NOMO-1 treated with DMSO at 0.1 percent for 48 hours (cell line): ENCODE data around the gene ERMN.
"Not testable (repeated sequence)": the region's sequence is repeated elsewhere in the genome, so short reads cannot be mapped to it uniquely, and the experiment has no call there.

Source experiments
- DNase-seq: peaks from one replicate; lab custom pipeline; 2025; ENCODE audit not compliant: unreplicated experiment; lab: John Stamatoyannopoulos, UW

ERMN gene

GRCh38 chr2:157325786-157326185, at the start of gene ERMN:
ERMN (minus strand) TSS chr2:157325824; CDS start chr2:157325642, 182 bp downstream.
- DNase-seq: no peak

GRCh38 chr2:157375384-157375783, 49.8 kb upstream of the ERMN start:
- no peak for DNase-seq

GRCh38 chr2:157368508-157368907, 42.9 kb upstream of the ERMN start:
- not testable (repeated sequence) for DNase-seq

GRCh38 chr2:157367704-157368103, 42.1 kb upstream of the ERMN start:
- peak; percentile 6 for DNase-seq

- DNase-seq: peak; percentile 36
Measured at GRCh38 chr2:157364257-157364974, 38.8 kb upstream of the ERMN start.

GRCh38 chr2:157363612-157364101, 38.0 kb upstream of the ERMN start:
- no peak for DNase-seq

- no peak for DNase-seq
Measured at GRCh38 chr2:157362627-157363026, 37.0 kb upstream of the ERMN start.

- no peak for DNase-seq
Measured at GRCh38 chr2:157361526-157361925, 35.9 kb upstream of the ERMN start.

- DNase-seq: no peak
Measured at GRCh38 chr2:157359628-157360027, 34.0 kb upstream of the ERMN start.

GRCh38 chr2:157355618-157356017, 30.0 kb upstream of the ERMN start:
- DNase-seq: no peak

- DNase-seq: no peak
Measured at GRCh38 chr2:157349949-157350515, 24.4 kb upstream of the ERMN start.

- DNase-seq: no peak
Measured at GRCh38 chr2:157348291-157348921, 22.8 kb upstream of the ERMN start.

GRCh38 chr2:157345647-157346389, 20.2 kb upstream of the ERMN start:
- no peak for DNase-seq

- DNase-seq: not testable (repeated sequence)
Measured at GRCh38 chr2:157341381-157341780, 15.8 kb upstream of the ERMN start.

GRCh38 chr2:157339965-157340655, 14.5 kb upstream of the ERMN start:
- no peak for DNase-seq

- no peak for DNase-seq
Measured at GRCh38 chr2:157337978-157338377, 12.4 kb upstream of the ERMN start.

- DNase-seq: peak; percentile 7
Measured at GRCh38 chr2:157336137-157337010, 10.8 kb upstream of the ERMN start.

- DNase-seq: no peak
Measured at GRCh38 chr2:157334797-157335196, 9.2 kb upstream of the ERMN start.

GRCh38 chr2:157334335-157334734, 8.7 kb upstream of the ERMN start:
- no peak for DNase-seq
